Mammary epithelial cell (primary cell): Measurements from ENCODE around the gene EML3.

Experiments
- EZH2 ChIP-seq: IDR thresholded peaks from 2 replicates; pipeline ENCODE4 v1.6.1; 2012; ENCODE audit warnings: low read length, inconsistent platforms, borderline replicate concordance
- TF ChIP-seq, protein P1 (sequence below), 2 donors: IDR thresholded peaks in 1 of 2; conservative IDR thresholded peaks in 1 of 2; 2 replicates each; pipeline ENCODE4 v1.5.1; 2011 to 2012; ENCODE audit warnings: inconsistent platforms in 2 of 2, low read length in 2 of 2, mild to moderate bottlenecking in 2 of 2, control low read depth in 1 of 2, low read depth in 1 of 2; ENCODE audit not compliant: insufficient read depth in 1 of 2; ENCODE audit errors: extremely low read depth in 1 of 2

DNA sequence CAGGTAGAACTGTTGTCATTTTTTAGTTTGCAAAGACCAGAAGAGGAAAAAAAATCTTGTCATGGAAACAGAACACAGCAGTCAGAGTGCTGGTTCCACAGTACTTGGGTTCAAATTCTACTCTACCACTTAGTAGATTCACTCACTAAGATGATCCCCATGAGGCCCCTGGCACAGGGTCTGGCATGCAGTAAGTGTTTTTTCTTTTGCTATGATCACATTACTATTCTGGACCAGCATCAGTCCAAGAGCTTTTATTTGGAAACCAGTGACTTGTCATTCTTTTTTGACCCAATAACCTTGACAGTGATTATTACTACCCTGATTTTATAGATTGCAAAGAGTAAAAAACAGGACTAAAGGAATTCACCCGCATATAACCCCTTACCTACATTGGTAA lies 43.0 kb downstream of the EML3 start:
- TF ChIP-seq, protein P1, sequence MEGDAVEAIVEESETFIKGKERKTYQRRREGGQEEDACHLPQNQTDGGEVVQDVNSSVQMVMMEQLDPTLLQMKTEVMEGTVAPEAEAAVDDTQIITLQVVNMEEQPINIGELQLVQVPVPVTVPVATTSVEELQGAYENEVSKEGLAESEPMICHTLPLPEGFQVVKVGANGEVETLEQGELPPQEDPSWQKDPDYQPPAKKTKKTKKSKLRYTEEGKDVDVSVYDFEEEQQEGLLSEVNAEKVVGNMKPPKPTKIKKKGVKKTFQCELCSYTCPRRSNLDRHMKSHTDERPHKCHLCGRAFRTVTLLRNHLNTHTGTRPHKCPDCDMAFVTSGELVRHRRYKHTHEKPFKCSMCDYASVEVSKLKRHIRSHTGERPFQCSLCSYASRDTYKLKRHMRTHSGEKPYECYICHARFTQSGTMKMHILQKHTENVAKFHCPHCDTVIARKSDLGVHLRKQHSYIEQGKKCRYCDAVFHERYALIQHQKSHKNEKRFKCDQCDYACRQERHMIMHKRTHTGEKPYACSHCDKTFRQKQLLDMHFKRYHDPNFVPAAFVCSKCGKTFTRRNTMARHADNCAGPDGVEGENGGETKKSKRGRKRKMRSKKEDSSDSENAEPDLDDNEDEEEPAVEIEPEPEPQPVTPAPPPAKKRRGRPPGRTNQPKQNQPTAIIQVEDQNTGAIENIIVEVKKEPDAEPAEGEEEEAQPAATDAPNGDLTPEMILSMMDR (conservative IDR thresholded peaks at IDR 0.05 in 1 of 2, IDR thresholded peaks at IDR 0.05 in 1 of 2; ENCODE audit: extremely low read depth in 1 of 2, insufficient read depth in 1 of 2, low read depth in 1 of 2, low read length in 2 of 2), result no peak
- TF ChIP-seq EZH2, result no peak
